RKO (cell line): ENCODE data around the gene TMEM120B.
A peak's percentile ranks its signal among the peaks of the same experiment; 100 is the strongest.
"Not testable (repeated sequence)": the region's sequence is repeated elsewhere in the genome, so short reads cannot be mapped to it uniquely, and the experiment has no call there.

ENCODE experiments used
- DNase-seq: peaks from one replicate; pipeline ENCODE4 v3.0.0-alpha.2; 2016; ENCODE audit warnings: low spot score

The TMEM120B gene

GRCh38 chr12:121712461-121713256, at the start of gene TMEM120B:
TSS of gene TMEM120B (plus strand) at chr12:121712752. CDS start at chr12:121712896, 144 bp downstream.
- peak; percentile 78 for DNase-seq

GRCh38 chr12:121663610-121663929, 49.0 kb upstream of the TMEM120B start:
- DNase-seq = no peak

GRCh38 chr12:121666829-121667228, 45.7 kb upstream of the TMEM120B start:
- not testable (repeated sequence) for DNase-seq

GRCh38 chr12:121668750-121669520, 43.6 kb upstream of the TMEM120B start:
- DNase-seq = peak; percentile 36

GRCh38 chr12:121669521-121669900, 43.0 kb upstream of the TMEM120B start, which contains the start of gene MORN3:
TSS of gene MORN3 (minus strand) at chr12:121669654. CDS start at chr12:121669483, 171 bp downstream.
- DNase-seq = no peak

GRCh38 chr12:121673013-121673511, 39.5 kb upstream of the TMEM120B start:
- no peak for DNase-seq

GRCh38 chr12:121676190-121676589, 36.4 kb upstream of the TMEM120B start:
- no peak for DNase-seq

GRCh38 chr12:121678305-121678704, 34.2 kb upstream of the TMEM120B start:
- no peak for DNase-seq

GRCh38 chr12:121678716-121679300, 33.7 kb upstream of the TMEM120B start:
- no peak for DNase-seq

GRCh38 chr12:121679661-121680197, 32.8 kb upstream of the TMEM120B start:
- not testable (repeated sequence) for DNase-seq

GRCh38 chr12:121688966-121689365, 23.6 kb upstream of the TMEM120B start:
- no peak for DNase-seq

GRCh38 chr12:121689430-121689829, 23.1 kb upstream of the TMEM120B start:
- no peak for DNase-seq

- DNase-seq = not testable (repeated sequence)
Measured at GRCh38 chr12:121692744-121693143, 19.8 kb upstream of the TMEM120B start.

- DNase-seq = no peak
Measured at GRCh38 chr12:121693155-121693687, 19.3 kb upstream of the TMEM120B start.

GRCh38 chr12:121697093-121697698, 15.4 kb upstream of the TMEM120B start:
- peak; percentile 66 for DNase-seq

GRCh38 chr12:121697861-121698260, 14.7 kb upstream of the TMEM120B start:
- DNase-seq = not testable (repeated sequence)

GRCh38 chr12:121701667-121702277, 10.8 kb upstream of the TMEM120B start:
- no peak for DNase-seq

- DNase-seq = no peak
Measured at GRCh38 chr12:121702944-121703343, 9.6 kb upstream of the TMEM120B start.

GRCh38 chr12:121705514-121705913, 7.0 kb upstream of the TMEM120B start:
- no peak for DNase-seq

GRCh38 chr12:121708313-121709063, 4.1 kb upstream of the TMEM120B start:
- no peak for DNase-seq
